Measurements from ENCODE around the gene BTNL9.

GRCh38 chr5:181027452-181028031, 12.5 kb upstream of the BTNL9 start:
- TF ChIP-seq POLR2A (IDR thresholded peaks at IDR 0.05) (no peak), CTCF (IDR thresholded peaks at IDR 0.05) (no peak)

Data from heart left ventricle (tissue), 13 donors.